HepG2 (cell line): Measurements from ENCODE around the gene PSMB11. TPM values are rescaled to one million over a fixed set of nuclear protein-coding genes. Genes with fewer than 3 reads are reported as not detected.

Experiments
- FOSL1 ChIP-seq: sonication (generic); formaldehyde crosslinking; IDR thresholded peaks from 2 replicates; pipeline ENCODE4 v1.9.0; 2021; ENCODE audit warnings: missing genetic modification reagents, borderline replicate concordance
- HHEX ChIP-seq: IDR thresholded peaks from 2 replicates; pipeline ENCODE4 v1.6.1; 2016; ENCODE audit warnings: control low read depth
- HNF4A ChIP-seq: sonication (generic); formaldehyde crosslinking; IDR thresholded peaks from 2 replicates; pipeline ENCODE4 v1.4.0; 2020; ENCODE audit warnings: missing genetic modification reagents
- JARID2 ChIP-seq: sonication (generic); formaldehyde crosslinking; IDR thresholded peaks from 2 replicates; pipeline ENCODE4 v1.8.1; 2023; ENCODE audit warnings: missing genetic modification reagents, inconsistent platforms; ENCODE audit not compliant: insufficient replicate concordance
- MAFG ChIP-seq: sonication (generic); formaldehyde crosslinking; IDR thresholded peaks from 2 replicates; pipeline ENCODE4 v1.5.1; 2020; ENCODE audit warnings: mild to moderate bottlenecking, missing genetic modification reagents
- MLLT10 ChIP-seq: sonication (generic); formaldehyde crosslinking; IDR thresholded peaks from 2 replicates; pipeline ENCODE4 v1.4.0; 2020; ENCODE audit warnings: missing genetic modification reagents
- NFRKB ChIP-seq: fragments of 450-650 bp; IDR thresholded peaks from 2 replicates; pipeline ENCODE4 v1.6.1; 2017
- PBX3 ChIP-seq: sonication (generic); formaldehyde crosslinking; IDR thresholded peaks from 2 replicates; pipeline ENCODE4 v1.8.1; 2023; ENCODE audit warnings: missing genetic modification reagents, inconsistent platforms, borderline replicate concordance
- POLR2A ChIP-seq, 2 experiments: IDR thresholded peaks; 2 replicates each; pipeline ENCODE4 v1.6.1; 2011; ENCODE audit warnings: low read depth in 2 of 2, low read length in 2 of 2, mild to moderate bottlenecking in 1 of 2, moderate library complexity in 1 of 2; ENCODE audit not compliant: insufficient read depth in 1 of 2
- SNAI1 ChIP-seq: sonication (generic); formaldehyde crosslinking; IDR thresholded peaks from 2 replicates; pipeline ENCODE4 v1.5.0; 2020; ENCODE audit warnings: mild to moderate bottlenecking, missing genetic modification reagents, borderline replicate concordance
- TCF12 ChIP-seq, 2 experiments: fragments of 450-650 bp in 1 of 2; sonication (generic) in 1 of 2; formaldehyde crosslinking in 1 of 2; IDR thresholded peaks; 2 replicates each; pipeline versions ENCODE4 v1.6.1 to v1.8.0; 2017 to 2022; ENCODE audit warnings: antibody characterized with exemption in 1 of 2, mild to moderate bottlenecking in 1 of 2, missing genetic modification reagents in 1 of 2, moderate library complexity in 1 of 2
- YEATS2 ChIP-seq: sonication (generic); formaldehyde crosslinking; IDR thresholded peaks from 2 replicates; pipeline ENCODE4 v1.4.0; 2020; ENCODE audit warnings: missing genetic modification reagents, borderline replicate concordance
- ZNF496 ChIP-seq: sonication (generic); formaldehyde crosslinking; IDR thresholded peaks from 2 replicates; pipeline ENCODE4 v1.8.1; 2023; ENCODE audit warnings: mild to moderate bottlenecking, moderate library complexity, missing genetic modification reagents; ENCODE audit not compliant: insufficient replicate concordance
- ZNF616 ChIP-seq: sonication (generic); formaldehyde crosslinking; IDR thresholded peaks from 2 replicates; pipeline ENCODE4 v1.5.0; 2020; ENCODE audit warnings: low read depth, mild to moderate bottlenecking, missing genetic modification reagents
- ZNF672 ChIP-seq: sonication (generic); formaldehyde crosslinking; IDR thresholded peaks from 2 replicates; pipeline ENCODE4 v1.8.1; 2022; ENCODE audit warnings: missing genetic modification reagents
- ZNF737 ChIP-seq: sonication (generic); formaldehyde crosslinking; IDR thresholded peaks from 2 replicates; pipeline ENCODE4 v1.5.0; 2020; ENCODE audit warnings: missing genetic modification reagents, mild to moderate bottlenecking, borderline replicate concordance
- ZNF883 ChIP-seq: sonication (generic); formaldehyde crosslinking; IDR thresholded peaks from 2 replicates; pipeline ENCODE4 v1.5.1; 2020; ENCODE audit warnings: mild to moderate bottlenecking, missing genetic modification reagents; ENCODE audit errors: not compliant biosample characterization
- polyA plus RNA-seq, 8 experiments: library from polyadenylated mRNA; depleted of rRNA in 3 of 8; stranded (reverse) in 7 of 8; unstranded in 1 of 8; fragments of >200 nt; fragmentation: Illumina TruSeq in 4 of 8; extraction: Trizol in 4 of 8; gene quantifications; 2 replicates each; pipeline versions ENCODE4 v1.2.1 to v1.2.3, GENCODE V29; 2011 to 2016; ENCODE audit warnings: low read depth in 4 of 8, missing spikeins in 1 of 8, mixed read lengths in 1 of 8; ENCODE audit not compliant: insufficient read depth in 1 of 8
- total RNA-seq, 5 experiments: library from RNA; depleted of rRNA; stranded (reverse); fragments of >200 nt; fragmentation: Illumina TruSeq; extraction: Trizol; gene quantifications; 2 replicates each; pipeline ENCODE4 v1.2.3, GENCODE V29; 2016; ENCODE audit warnings: low read depth in 1 of 5
- TF ChIP-seq, protein P1 (sequence below): IDR thresholded peaks from 2 replicates; pipeline ENCODE4 v1.6.1; 2016; ENCODE audit warnings: mild to moderate bottlenecking
- TF ChIP-seq, protein P2 (sequence below): sonication (generic); formaldehyde crosslinking; IDR thresholded peaks from 2 replicates; pipeline ENCODE4 v1.9.0; 2021; ENCODE audit warnings: mild to moderate bottlenecking, missing genetic modification reagents

The PSMB11 gene
- total and polyA plus RNA-seq, 2 of the 13 experiments (the other 11 are each of a cell fraction or from before 2014, with no cell fraction given) = not detected

- peak; percentile 98 for TF ChIP-seq PBX3 (CRISPR knock-in tag)
- peak; percentile 91 for TF ChIP-seq MAFG (CRISPR knock-in tag)
- TF ChIP-seq ZNF672 (CRISPR knock-in tag) = peak; percentile 72; the same call in 1 of the 2 replicates
- no peak for TF ChIP-seq TCF12 (IDR thresholded peaks at IDR 0.05)
- TF ChIP-seq TCF12 (CRISPR knock-in tag; IDR thresholded peaks at IDR 0.05) = peak; percentile 97
- TF ChIP-seq YEATS2 (CRISPR knock-in tag) = peak; percentile 94
- peak; percentile 62 for TF ChIP-seq HNF4A (CRISPR knock-in tag)
- peak; percentile 97; the same call in 1 of the 2 replicates for TF ChIP-seq ZNF737 (CRISPR knock-in tag)
- TF ChIP-seq MLLT10 (CRISPR knock-in tag) = peak; percentile 92
- TF ChIP-seq, protein P1, sequence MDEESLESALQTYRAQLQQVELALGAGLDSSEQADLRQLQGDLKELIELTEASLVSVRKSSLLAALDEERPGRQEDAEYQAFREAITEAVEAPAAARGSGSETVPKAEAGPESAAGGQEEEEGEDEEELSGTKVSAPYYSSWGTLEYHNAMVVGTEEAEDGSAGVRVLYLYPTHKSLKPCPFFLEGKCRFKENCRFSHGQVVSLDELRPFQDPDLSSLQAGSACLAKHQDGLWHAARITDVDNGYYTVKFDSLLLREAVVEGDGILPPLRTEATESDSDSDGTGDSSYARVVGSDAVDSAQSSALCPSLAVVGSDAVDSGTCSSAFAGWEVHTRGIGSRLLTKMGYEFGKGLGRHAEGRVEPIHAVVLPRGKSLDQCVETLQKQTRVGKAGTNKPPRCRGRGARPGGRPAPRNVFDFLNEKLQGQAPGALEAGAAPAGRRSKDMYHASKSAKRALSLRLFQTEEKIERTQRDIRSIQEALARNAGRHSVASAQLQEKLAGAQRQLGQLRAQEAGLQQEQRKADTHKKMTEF (CRISPR knock-in tag) = peak; percentile 100
- peak; percentile 87 for TF ChIP-seq FOSL1 (CRISPR knock-in tag)
- TF ChIP-seq, protein P2, sequence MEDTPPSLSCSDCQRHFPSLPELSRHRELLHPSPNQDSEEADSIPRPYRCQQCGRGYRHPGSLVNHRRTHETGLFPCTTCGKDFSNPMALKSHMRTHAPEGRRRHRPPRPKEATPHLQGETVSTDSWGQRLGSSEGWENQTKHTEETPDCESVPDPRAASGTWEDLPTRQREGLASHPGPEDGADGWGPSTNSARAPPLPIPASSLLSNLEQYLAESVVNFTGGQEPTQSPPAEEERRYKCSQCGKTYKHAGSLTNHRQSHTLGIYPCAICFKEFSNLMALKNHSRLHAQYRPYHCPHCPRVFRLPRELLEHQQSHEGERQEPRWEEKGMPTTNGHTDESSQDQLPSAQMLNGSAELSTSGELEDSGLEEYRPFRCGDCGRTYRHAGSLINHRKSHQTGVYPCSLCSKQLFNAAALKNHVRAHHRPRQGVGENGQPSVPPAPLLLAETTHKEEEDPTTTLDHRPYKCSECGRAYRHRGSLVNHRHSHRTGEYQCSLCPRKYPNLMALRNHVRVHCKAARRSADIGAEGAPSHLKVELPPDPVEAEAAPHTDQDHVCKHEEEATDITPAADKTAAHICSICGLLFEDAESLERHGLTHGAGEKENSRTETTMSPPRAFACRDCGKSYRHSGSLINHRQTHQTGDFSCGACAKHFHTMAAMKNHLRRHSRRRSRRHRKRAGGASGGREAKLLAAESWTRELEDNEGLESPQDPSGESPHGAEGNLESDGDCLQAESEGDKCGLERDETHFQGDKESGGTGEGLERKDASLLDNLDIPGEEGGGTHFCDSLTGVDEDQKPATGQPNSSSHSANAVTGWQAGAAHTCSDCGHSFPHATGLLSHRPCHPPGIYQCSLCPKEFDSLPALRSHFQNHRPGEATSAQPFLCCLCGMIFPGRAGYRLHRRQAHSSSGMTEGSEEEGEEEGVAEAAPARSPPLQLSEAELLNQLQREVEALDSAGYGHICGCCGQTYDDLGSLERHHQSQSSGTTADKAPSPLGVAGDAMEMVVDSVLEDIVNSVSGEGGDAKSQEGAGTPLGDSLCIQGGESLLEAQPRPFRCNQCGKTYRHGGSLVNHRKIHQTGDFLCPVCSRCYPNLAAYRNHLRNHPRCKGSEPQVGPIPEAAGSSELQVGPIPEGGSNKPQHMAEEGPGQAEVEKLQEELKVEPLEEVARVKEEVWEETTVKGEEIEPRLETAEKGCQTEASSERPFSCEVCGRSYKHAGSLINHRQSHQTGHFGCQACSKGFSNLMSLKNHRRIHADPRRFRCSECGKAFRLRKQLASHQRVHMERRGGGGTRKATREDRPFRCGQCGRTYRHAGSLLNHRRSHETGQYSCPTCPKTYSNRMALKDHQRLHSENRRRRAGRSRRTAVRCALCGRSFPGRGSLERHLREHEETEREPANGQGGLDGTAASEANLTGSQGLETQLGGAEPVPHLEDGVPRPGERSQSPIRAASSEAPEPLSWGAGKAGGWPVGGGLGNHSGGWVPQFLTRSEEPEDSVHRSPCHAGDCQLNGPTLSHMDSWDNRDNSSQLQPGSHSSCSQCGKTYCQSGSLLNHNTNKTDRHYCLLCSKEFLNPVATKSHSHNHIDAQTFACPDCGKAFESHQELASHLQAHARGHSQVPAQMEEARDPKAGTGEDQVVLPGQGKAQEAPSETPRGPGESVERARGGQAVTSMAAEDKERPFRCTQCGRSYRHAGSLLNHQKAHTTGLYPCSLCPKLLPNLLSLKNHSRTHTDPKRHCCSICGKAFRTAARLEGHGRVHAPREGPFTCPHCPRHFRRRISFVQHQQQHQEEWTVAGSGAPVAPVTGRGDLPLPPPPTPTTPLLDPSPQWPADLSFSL (CRISPR knock-in tag) = 0 out of 2 replicates have a peak, but pooled peaks have one; percentile 39
- TF ChIP-seq SNAI1 (CRISPR knock-in tag) = peak; percentile 99
- TF ChIP-seq HHEX (CRISPR knock-in tag) = no peak
- TF ChIP-seq POLR2A (IDR thresholded peaks at IDR 0.05; ENCODE audit: insufficient read depth in 1 of 2, low read depth in 2 of 2, low read length in 2 of 2) = peak; percentile 96 to 98
- TF ChIP-seq NFRKB = peak; percentile 89
- TF ChIP-seq ZNF883 (CRISPR knock-in tag) = peak; percentile 100
- peak; percentile 97 for TF ChIP-seq JARID2 (CRISPR knock-in tag)
- no peak for TF ChIP-seq ZNF496 (CRISPR knock-in tag)
- peak; percentile 98; the same call in 1 of the 2 replicates for TF ChIP-seq ZNF616 (CRISPR knock-in tag)
Measured at GRCh38 chr14:23006544-23007419, 35.2 kb upstream of the PSMB11 start (continued).
